Common myeloid progenitor, CD34-positive (primary cell): ENCODE data around the gene FFAR3.

Experiments
- CTCF ChIA-PET: fragments of 350-600 bp; sonication (Branson Sonifier 250); formaldehyde crosslinking; loops from one replicate; lab custom pipeline; 2021; ENCODE audit warnings: antibody characterized with exemption; lab: Charles Lee
- POLR2A ChIA-PET: fragments of 350-600 bp; sonication (Branson Sonifier 250); formaldehyde crosslinking; loops from one replicate; lab custom pipeline; 2021; ENCODE audit warnings: antibody characterized with exemption; lab: Charles Lee
- DNase-seq, 3 donors: peaks; one replicate each; pipeline versions ENCODE4 v3.0.0 to v3.0.0-alpha.2; 2013
- H3K27ac ChIP-seq, 2 experiments: 1 replicate in 1 of 2; 2 replicates in 1 of 2; pipeline ENCODE4 v1.7.0; 2013; ENCODE audit warnings: inconsistent platforms in 2 of 2, low read length in 2 of 2, mild to moderate bottlenecking in 2 of 2, low read depth in 1 of 2, moderate library complexity in 1 of 2; ENCODE audit not compliant: severe bottlenecking in 2 of 2, insufficient read depth in 1 of 2, poor library complexity in 1 of 2
- H3K27me3 ChIP-seq, 5 experiments: replicated peaks in 2 of 5; 1 replicate in 3 of 5; 2 replicates in 2 of 5; pipeline versions ENCODE4 v1.6.1 to v1.7.0; 2013; ENCODE audit warnings: low read length in 4 of 5, mild to moderate bottlenecking in 2 of 5, moderate library complexity in 2 of 5, inconsistent platforms in 1 of 5; ENCODE audit not compliant: insufficient read depth in 5 of 5, control insufficient read depth in 4 of 5
- H3K36me3 ChIP-seq, 4 experiments: 1 replicate in 2 of 4; 2 replicates in 2 of 4; pipeline versions ENCODE4 v1.6.1 to v1.7.0; 2013; ENCODE audit warnings: low read length in 3 of 4, control low read depth in 1 of 4, mild to moderate bottlenecking in 1 of 4; ENCODE audit not compliant: control insufficient read depth in 4 of 4, insufficient read depth in 4 of 4
- H3K4me1 ChIP-seq, 4 experiments: 1 replicate in 3 of 4; 2 replicates in 1 of 4; pipeline versions ENCODE4 v1.6.1 to v1.7.1; 2013; ENCODE audit warnings: low read length in 3 of 4, mild to moderate bottlenecking in 3 of 4, control low read depth in 1 of 4, inconsistent platforms in 1 of 4, moderate library complexity in 1 of 4; ENCODE audit not compliant: control insufficient read depth in 4 of 4, insufficient read depth in 4 of 4; ENCODE audit errors: control extremely low read depth in 1 of 4
- H3K4me3 ChIP-seq, 7 experiments: 1 replicate in 4 of 7; 2 replicates in 3 of 7; pipeline versions ENCODE4 v1.5.1 to v1.7.0; 2013; ENCODE audit warnings: mild to moderate bottlenecking in 7 of 7, low read length in 6 of 7, moderate library complexity in 6 of 7, inconsistent platforms in 2 of 7, low read depth in 2 of 7, control low read depth in 1 of 7; ENCODE audit not compliant: insufficient read depth in 4 of 7, control insufficient read depth in 1 of 7; ENCODE audit errors: extremely low read depth in 1 of 7
- H3K9me3 ChIP-seq, 5 experiments: 1 replicate in 4 of 5; 2 replicates in 1 of 5; pipeline versions ENCODE4 v1.6.1 to v1.7.1; 2013; ENCODE audit warnings: low read length in 4 of 5, mild to moderate bottlenecking in 2 of 5, inconsistent platforms in 1 of 5, low read depth in 1 of 5, moderate library complexity in 1 of 5; ENCODE audit not compliant: control insufficient read depth in 4 of 5, insufficient read depth in 2 of 5; ENCODE audit errors: control extremely low read depth in 1 of 5
- WGBS: methylation state at CpG from one replicate; pipeline ENCODE4 v1.1.5; 2013; ENCODE audit not compliant: insufficient coverage; 5-methylcytosine and 5-hydroxymethylcytosine counted together

The FFAR3 gene

GRCh38 chr19:35318679-35319448, 39.4 kb upstream of the FFAR3 start:
- no peaks in the 10 kb centered on the region for H3K27me3 ChIP-seq
- H3K36me3 ChIP-seq: no peaks in the 10 kb centered on the region
- H3K27ac ChIP-seq: peak overlapping the region in 1 of 2 experiments; percentile 49
- DNase-seq: peak in 1 of 3 donors; percentile 49
- peak overlapping the region in 1 of 7 experiments; percentile 3 for H3K4me3 ChIP-seq
- POLR2A ChIA-PET: no interaction called here
- peaks cover 12 to 55% (median 40%) of the 10 kb centered on the region in 4 experiments for H3K4me1 ChIP-seq
- CTCF ChIA-PET: interaction anchor here (1.0 to 2.4 kb wide), 3 partner anchors 10 to 14 kb away, joined by 3 to 9 read pairs (median 4); partner anchors contain the start of gene CD22
- no peaks in the 10 kb centered on the region for H3K9me3 ChIP-seq
- 68% methylated on average over 15 of the region's 16 CpGs for WGBS

GRCh38 chr19:35320065-35320713, 38.1 kb upstream of the FFAR3 start:
- WGBS: 17% methylated on average over 9 of the region's 12 CpGs
- Histone ChIP-seq H3K4me3 (peak overlapping the region in 3 of 7 experiments; percentile 0 to 59 (median 30)), H3K9me3 (no peaks in the 10 kb centered on the region), H3K4me1 (peaks cover 12 to 54% (median 36%) of the 10 kb centered on the region in 4 experiments), H3K27ac (peak overlapping the region in 1 of 2 experiments; percentile 51), H3K27me3 (no peaks in the 10 kb centered on the region), H3K36me3 (no peaks in the 10 kb centered on the region)
- peak in 2 of 3 donors; percentile 40 to 47 for DNase-seq
- CTCF ChIA-PET: interaction anchor here (1.1 to 2.4 kb wide), 2 partner anchors 12 to 25 kb away, joined by 3 to 9 read pairs; no protein-coding TSS in a partner anchor
- POLR2A ChIA-PET: interaction anchor here (0.6 kb wide), 1 partner anchor 154 kb away, joined by 3 read pairs; no protein-coding TSS in a partner anchor

- POLR2A ChIA-PET: no interaction called here
- 100% methylated on average over 1 of the region's 2 CpGs for WGBS
- Histone ChIP-seq H3K9me3 (no peaks in the 10 kb centered on the region), H3K4me3 (no peak overlapping the region), H3K36me3 (no peaks in the 10 kb centered on the region), H3K27me3 (no peaks in the 10 kb centered on the region), H3K27ac (no peak overlapping the region), H3K4me1 (peaks cover 12 to 48% (median 36%) of the 10 kb centered on the region in 4 experiments)
- CTCF ChIA-PET: interaction anchor here (1.1 kb wide), 1 partner anchor 26 kb away, joined by 3 read pairs; no protein-coding TSS in a partner anchor
- DNase-seq: no peak
Observed at GRCh38 chr19:35321291-35321690, 37.0 kb upstream of the FFAR3 start.

- H3K4me3 ChIP-seq: no peak overlapping the region
- H3K4me1 ChIP-seq: peaks cover 12 to 48% (median 35%) of the 10 kb centered on the region in 4 experiments
- H3K36me3 ChIP-seq: no peaks in the 10 kb centered on the region
- DNase-seq: no peak
- ChIA-PET POLR2A (no interaction called here), CTCF (interaction anchor here (2.0 kb wide), 1 partner anchor 31 kb away, joined by 4 read pairs; no protein-coding TSS in a partner anchor)
- 98% methylated on average over 5 of the region's 9 CpGs for WGBS
- H3K27me3 ChIP-seq: no peaks in the 10 kb centered on the region
- no peak overlapping the region for H3K27ac ChIP-seq
- no peaks in the 10 kb centered on the region for H3K9me3 ChIP-seq
Observed at GRCh38 chr19:35322014-35322413, 36.2 kb upstream of the FFAR3 start.

GRCh38 chr19:35327642-35328041, 30.6 kb upstream of the FFAR3 start:
- H3K27ac ChIP-seq: no peak overlapping the region
- POLR2A ChIA-PET: interaction anchor here (0.7 kb wide), 1 partner anchor 11 kb away, joined by 3 read pairs; no protein-coding TSS in a partner anchor
- no peaks in the 10 kb centered on the region for H3K27me3 ChIP-seq
- no peaks in the 10 kb centered on the region for H3K36me3 ChIP-seq
- H3K4me3 ChIP-seq: no peak overlapping the region
- WGBS: 100% methylated on average over 3 of the region's 4 CpGs
- H3K9me3 ChIP-seq: no peaks in the 10 kb centered on the region
- peaks cover 0 to 26% (median 19%) of the 10 kb centered on the region in 4 experiments for H3K4me1 ChIP-seq
- CTCF ChIA-PET: interaction anchor here (1.0 to 1.7 kb wide), 4 partner anchors 10 to 146 kb away, joined by 3 to 7 read pairs (median 4); no protein-coding TSS in a partner anchor
- no peak for DNase-seq

- no peaks in the 10 kb centered on the region for H3K27me3 ChIP-seq
- no peaks in the 10 kb centered on the region for H3K36me3 ChIP-seq
- no peak within 1 kb of the TSS for H3K27ac ChIP-seq
- ChIA-PET POLR2A (interaction anchor here (0.6 to 0.9 kb wide), 2 partner anchors 48 to 60 kb away, joined by 4 to 5 read pairs; partner anchors contain the start of gene USF2), CTCF (interaction anchor here (1.0 to 1.7 kb wide), 4 partner anchors 9 to 144 kb away, joined by 3 to 7 read pairs (median 4); no protein-coding TSS in a partner anchor)
- peaks cover 0 to 28% (median 26%) of the 10 kb centered on the region in 4 experiments for H3K4me1 ChIP-seq
- DNase-seq: peak; percentile 58 to 91 (median 90)
- 4% methylated on average over 11 of the region's 12 CpGs for WGBS
- H3K9me3 ChIP-seq: no peaks in the 10 kb centered on the region
- H3K4me3 ChIP-seq: peak within 1 kb of the TSS in 5 of 7 experiments; percentile 22 to 70 (median 39)
Observed at GRCh38 chr19:35328851-35329285, 29.4 kb upstream of the FFAR3 start, which contains the start of gene CD22. TSS of gene CD22 (plus strand) at chr19:35329187. CDS start at chr19:35332041, 2,854 bp downstream.
